HG02938 (cell line): ENCODE results near the gene ALKBH1.

ENCODE experiments used
- ATAC-seq: cut with Tn5 transposase; IDR thresholded peaks from one replicate; pipeline ENCODE4 v1.9.1; 2021; ENCODE audit warnings: mild to moderate bottlenecking, moderate library complexity; ENCODE audit not compliant: unreplicated experiment

ALKBH1 gene

GRCh38 chr14:77625360-77625759, 82.5 kb downstream of the ALKBH1 start:
- ATAC-seq: no peak

- ATAC-seq: no peak
These were observed 84.6 kb downstream of the ALKBH1 start for GRCh38 chr14:77623201-77623600.
